Right lobe of liver (tissue), 6 donors: ENCODE data around the gene MTHFD1L. TPM values are rescaled to one million over a fixed set of nuclear protein-coding genes. Genes with fewer than 3 reads are reported as not detected.

Source experiments
- ATAC-seq, 4 donors: fragments of 200-7000 bp; cut with Tn5 transposase; one replicate each; pipeline ENCODE4 v1.9.1; 2020; ENCODE audit warnings: mild to moderate bottlenecking in 4 of 4, moderate library complexity in 4 of 4
- DNase-seq, 3 donors: peaks; one replicate each; pipeline ENCODE4 v3.0.0-alpha.2; 2020
- H3K27ac ChIP-seq, 3 donors: fragments of 200-600 bp; one replicate each; pipeline ENCODE4 v1.8.0; 2022
- H3K27me3 ChIP-seq, 2 donors: fragments of 200-600 bp; one replicate each; pipeline ENCODE4 v1.8.0; 2022
- H3K36me3 ChIP-seq, 4 donors: fragments of 200-600 bp; sonication (generic) in 1 of 4; one replicate each; pipeline versions ENCODE4 v1.5.1 to v1.8.0; 2017 to 2022; ENCODE audit warnings: control low read depth in 1 of 4
- H3K4me1 ChIP-seq, 4 donors: fragments of 200-600 bp; sonication (generic) in 1 of 4; one replicate each; pipeline versions ENCODE4 v1.5.1 to v1.8.0; 2017 to 2022; ENCODE audit warnings: control low read depth in 1 of 4
- H3K4me3 ChIP-seq, 3 donors: fragments of 200-600 bp; one replicate each; pipeline ENCODE4 v1.8.0; 2022
- H3K9me3 ChIP-seq, 4 donors: fragments of 200-600 bp; sonication (generic) in 1 of 4; one replicate each; pipeline versions ENCODE4 v1.5.1 to v1.8.0; 2017 to 2022; ENCODE audit warnings: control low read depth in 1 of 4
- POLR2A ChIP-seq: fragments of 450-650 bp; IDR thresholded peaks from one replicate; pipeline ENCODE4 v1.6.1; 2017; ENCODE audit warnings: antibody characterized with exemption, mild to moderate bottlenecking
- WGBS: methylation state at CpG from one replicate; pipeline ENCODE4 v1.1.6; 2018; ENCODE audit warnings: low coverage, low lambda C conversion rate; ENCODE audit not compliant: insufficient coverage; ENCODE audit errors: missing lambda C conversion rate; 5-methylcytosine and 5-hydroxymethylcytosine counted together
- intact Hi-C, 2 donors: fragments of 100-400 bp; cut with DNase I; formaldehyde crosslinking; loops; one replicate each; pipeline versions ENCODE4 v1.11.2 to v1.14.1; 2022
- total RNA-seq, 6 experiments: library from RNA; depleted of rRNA in 2 of 6; stranded (reverse); fragments of >200 nt in 2 of 6; fragmentation: NEBNext Ultra II Directional in 3 of 6; extraction: Animal tissue kit (Norgen Biotek cat#: 25700) in 3 of 6; gene quantifications; one replicate each; pipeline versions ENCODE4 v1.1.0 to v1.2.4, GENCODE V29; 2016 to 2023
- TF ChIP-seq, protein P1 (sequence below), 4 donors: fragments of 200-600 bp in 3 of 4; fragments of 450-650 bp in 1 of 4; IDR thresholded peaks; one replicate each; pipeline versions ENCODE4 v1.5.1 to v1.8.0; 2016 to 2022; ENCODE audit warnings: antibody characterized with exemption in 4 of 4, mild to moderate bottlenecking in 2 of 4
- donor health status: DM: no; HTN: yes; CAD: no.
- donor health status: DM: no; HTN: no; CAD: no.
- donor health status: DM: no; HTN: no; CAD: no.
- donor health status: DM: no; HTN: yes; CAD: no.
- donor health status: DM: no; HTN: yes; CAD: no.

Gene MTHFD1L
- total RNA-seq, 6 experiments from 2014 or later: 1.7 to 11.5 (median 4.9) TPM

DNA sequence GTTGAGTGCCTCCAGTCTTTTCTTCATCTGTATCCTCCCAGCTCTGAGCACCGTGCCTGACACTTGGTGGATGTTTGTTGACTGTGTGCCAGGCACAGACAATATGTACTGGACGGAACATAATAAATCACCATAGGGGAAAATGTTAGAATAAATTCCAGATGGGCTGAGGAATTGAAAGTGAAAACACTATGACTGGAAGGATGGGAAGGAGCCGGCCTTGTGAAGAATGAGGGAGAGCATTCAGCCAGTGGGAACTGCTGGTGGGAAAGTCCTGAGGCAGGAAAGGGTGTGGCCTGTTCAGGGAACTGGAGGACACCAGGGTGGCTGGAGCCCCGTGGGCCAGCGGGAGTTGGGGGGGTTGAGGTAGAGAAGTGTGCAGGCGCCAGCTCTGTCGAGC, 75.4 kb downstream of the MTHFD1L start:
- peak in 2 of 4 donors; percentile 22 to 37 for ATAC-seq
- H3K27ac ChIP-seq: no peak overlapping the region

DNA sequence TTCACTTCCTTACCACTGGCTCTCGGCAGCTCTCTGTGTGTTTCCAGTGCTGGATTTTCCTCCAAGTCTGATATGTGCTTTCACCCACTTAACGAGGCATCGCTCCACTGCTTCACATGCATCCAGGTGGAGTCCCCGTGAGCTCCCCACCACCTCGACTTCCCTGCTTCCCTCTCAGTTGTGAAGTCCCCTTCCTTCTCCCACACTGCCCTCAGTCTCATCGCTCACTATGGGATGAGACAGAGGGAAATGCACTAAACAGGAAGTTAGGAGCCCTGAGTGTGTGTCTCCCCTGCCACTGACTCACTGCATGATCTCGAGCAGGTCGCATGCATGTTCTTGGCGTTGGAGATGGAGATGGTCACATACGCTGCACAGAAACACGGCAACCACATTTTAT, 84.0 kb downstream of the MTHFD1L start:
- no peaks in the 10 kb centered on the region for H3K27me3 ChIP-seq
- no peaks in the 10 kb centered on the region for H3K36me3 ChIP-seq
- no peak for ATAC-seq
- no peak overlapping the region for H3K27ac ChIP-seq
- H3K4me3 ChIP-seq: no peak overlapping the region
- H3K9me3 ChIP-seq: no peaks in the 10 kb centered on the region
- no peaks in the 10 kb centered on the region for H3K4me1 ChIP-seq
- no peak for DNase-seq
- WGBS: 81% methylated on average over 10 of the region's 11 CpGs
- TF ChIP-seq POLR2A: no peak
- TF ChIP-seq, protein P1, sequence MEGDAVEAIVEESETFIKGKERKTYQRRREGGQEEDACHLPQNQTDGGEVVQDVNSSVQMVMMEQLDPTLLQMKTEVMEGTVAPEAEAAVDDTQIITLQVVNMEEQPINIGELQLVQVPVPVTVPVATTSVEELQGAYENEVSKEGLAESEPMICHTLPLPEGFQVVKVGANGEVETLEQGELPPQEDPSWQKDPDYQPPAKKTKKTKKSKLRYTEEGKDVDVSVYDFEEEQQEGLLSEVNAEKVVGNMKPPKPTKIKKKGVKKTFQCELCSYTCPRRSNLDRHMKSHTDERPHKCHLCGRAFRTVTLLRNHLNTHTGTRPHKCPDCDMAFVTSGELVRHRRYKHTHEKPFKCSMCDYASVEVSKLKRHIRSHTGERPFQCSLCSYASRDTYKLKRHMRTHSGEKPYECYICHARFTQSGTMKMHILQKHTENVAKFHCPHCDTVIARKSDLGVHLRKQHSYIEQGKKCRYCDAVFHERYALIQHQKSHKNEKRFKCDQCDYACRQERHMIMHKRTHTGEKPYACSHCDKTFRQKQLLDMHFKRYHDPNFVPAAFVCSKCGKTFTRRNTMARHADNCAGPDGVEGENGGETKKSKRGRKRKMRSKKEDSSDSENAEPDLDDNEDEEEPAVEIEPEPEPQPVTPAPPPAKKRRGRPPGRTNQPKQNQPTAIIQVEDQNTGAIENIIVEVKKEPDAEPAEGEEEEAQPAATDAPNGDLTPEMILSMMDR (IDR thresholded peaks at IDR 0.05): no peak
- intact Hi-C loops: no loop called here

More for the DNA sequence above, 75.4 kb downstream of the MTHFD1L start:
- no peaks in the 10 kb centered on the region for H3K4me1 ChIP-seq
- intact Hi-C loops: no loop called here
- no peaks in the 10 kb centered on the region for H3K27me3 ChIP-seq
- no peaks in the 10 kb centered on the region for H3K9me3 ChIP-seq
- no peaks in the 10 kb centered on the region for H3K36me3 ChIP-seq
- no peak for DNase-seq
- TF ChIP-seq, protein P1 (IDR thresholded peaks at IDR 0.05): no peak
- TF ChIP-seq POLR2A: no peak
- WGBS: 68% methylated on average over 7 of the region's 7 CpGs
- no peak overlapping the region for H3K4me3 ChIP-seq

- TF ChIP-seq, protein P1 (IDR thresholded peaks at IDR 0.05): no peak
- no peak for TF ChIP-seq POLR2A
- Histone ChIP-seq H3K27me3 (no peaks in the 10 kb centered on the region), H3K4me1 (no peaks in the 10 kb centered on the region), H3K36me3 (no peaks in the 10 kb centered on the region), H3K9me3 (no peaks in the 10 kb centered on the region), H3K27ac (no peak overlapping the region), H3K4me3 (no peak overlapping the region)
- intact Hi-C loops: no loop called here
- ATAC-seq: no peak
- no peak for DNase-seq
- 88% methylated on average over 5 of the region's 5 CpGs for WGBS
Measured at GRCh38 chr6:150953851-150954250, 88.3 kb downstream of the MTHFD1L start.

DNA sequence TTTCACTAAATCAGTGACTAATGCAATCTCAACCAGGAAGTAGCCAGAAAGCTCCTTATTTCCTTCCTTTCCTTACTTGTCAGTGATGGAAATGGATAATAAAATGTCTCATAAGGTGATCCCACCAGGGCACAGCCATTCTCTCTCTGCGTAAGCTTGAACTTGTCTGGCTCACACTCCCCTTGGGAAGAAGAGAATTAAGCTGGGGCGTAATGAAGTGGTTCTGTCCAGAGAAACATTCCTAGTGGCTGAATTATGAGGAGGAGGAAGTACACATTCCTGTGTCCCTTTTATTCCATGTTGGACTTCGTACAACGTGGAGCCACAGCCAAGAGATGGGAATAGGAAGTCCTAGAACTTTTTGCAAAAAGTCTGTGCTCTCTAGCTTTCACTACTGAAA, 93.7 kb downstream of the MTHFD1L start:
- Histone ChIP-seq H3K4me3 (no peak overlapping the region), H3K27me3 (no peaks in the 10 kb centered on the region), H3K36me3 (no peaks in the 10 kb centered on the region), H3K4me1 (no peaks in the 10 kb centered on the region), H3K9me3 (no peaks in the 10 kb centered on the region), H3K27ac (no peak overlapping the region)
- 37% methylated on average over 4 of the region's 4 CpGs for WGBS
- intact Hi-C loops: no loop called here
- DNase-seq: no peak
- TF ChIP-seq POLR2A: no peak
- TF ChIP-seq, protein P1 (IDR thresholded peaks at IDR 0.05): no peak
- ATAC-seq: peak in 2 of 4 donors; percentile 29 to 51

DNA sequence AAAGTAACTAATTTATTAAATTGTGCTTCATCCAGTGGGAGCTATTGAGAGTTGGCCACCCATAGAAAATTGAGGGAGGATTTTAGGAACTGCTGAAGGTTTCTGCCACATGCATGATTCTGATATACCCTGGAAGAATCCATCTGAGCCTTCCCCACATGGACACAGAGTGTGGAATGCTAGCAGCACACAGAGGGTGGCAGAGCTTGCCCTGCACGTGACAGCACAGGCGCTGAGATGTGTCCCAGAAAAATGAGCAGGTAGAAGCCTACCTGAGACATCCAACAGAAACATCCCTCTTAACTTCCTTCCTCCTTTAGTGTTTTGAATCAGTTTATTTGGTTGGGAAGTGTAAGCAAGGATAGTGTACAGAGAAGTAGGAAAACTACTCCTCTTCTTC, 96.9 kb downstream of the MTHFD1L start:
- Histone ChIP-seq H3K36me3 (no peaks in the 10 kb centered on the region), H3K27me3 (no peaks in the 10 kb centered on the region), H3K9me3 (no peaks in the 10 kb centered on the region), H3K27ac (no peak overlapping the region), H3K4me1 (no peaks in the 10 kb centered on the region), H3K4me3 (no peak overlapping the region)
- DNase-seq (no peak), ATAC-seq (no peak)
- intact Hi-C loops: no loop called here
- TF ChIP-seq, protein P1 (IDR thresholded peaks at IDR 0.05): no peak
- no peak for TF ChIP-seq POLR2A
- WGBS: 100% methylated on average over 1 of the region's 2 CpGs
